Endothelial cell of umbilical vein (primary cell): ENCODE data around the gene ANAPC5. TPM values are rescaled to one million over a fixed set of nuclear protein-coding genes. Genes with fewer than 3 reads are reported as not detected.

ENCODE experiments used
- BruUV-seq: library from RNA; stranded (reverse); fragments of 400-500 nt; replicated peaks from 2 replicates; lab custom pipeline; 2021; lab: Mats Ljungman, UMichigan
- CTCF ChIA-PET: fragments of 300-600, 350-600 bp; sonication (Branson Sonifier 250); formaldehyde crosslinking; loops from one replicate; lab custom pipeline; 2021; ENCODE audit warnings: antibody characterized with exemption, inconsistent platforms; lab: Charles Lee
- POLR2A ChIA-PET: fragments of 300-600, 350-600 bp; sonication (Branson Sonifier 250); formaldehyde crosslinking; loops from one replicate; lab custom pipeline; 2021; ENCODE audit warnings: antibody characterized with exemption, inconsistent platforms; lab: Charles Lee
- DNase-seq: peaks from one replicate; pipeline ENCODE4 v3.0.0-alpha.2; 2011; ENCODE audit warnings: low read depth, low spot score
- FAIRE-seq: peaks from 2 replicates; lab custom pipeline; 2011; peaks lifted over from hg19 to GRCh38; lab: Jason Lieb, UNC
- H2AFZ ChIP-seq: 2 replicates; pipeline ENCODE4 v1.6.0; 2012; ENCODE audit warnings: low read depth, low read length, control low read depth, inconsistent platforms
- H3K27ac ChIP-seq: 2 replicates; pipeline ENCODE4 v1.5.1; 2011; ENCODE audit warnings: low read depth, mild to moderate bottlenecking, control low read depth, low read length, moderate library complexity; ENCODE audit not compliant: insufficient read depth
- H3K27me3 ChIP-seq, 2 experiments: 2 replicates each; pipeline versions ENCODE4 v1.6.0 to v1.6.1; 2011; ENCODE audit warnings: low read length in 2 of 2, mixed read lengths in 1 of 2; ENCODE audit not compliant: control insufficient read depth in 2 of 2, insufficient read depth in 2 of 2
- H3K36me3 ChIP-seq, 2 experiments: 2 replicates in 1 of 2; 3 replicates in 1 of 2; pipeline ENCODE4 v1.5.1; 2011; ENCODE audit warnings: low read length in 2 of 2, mild to moderate bottlenecking in 1 of 2, moderate library complexity in 1 of 2; ENCODE audit not compliant: control insufficient read depth in 2 of 2, insufficient read depth in 2 of 2; ENCODE audit errors: extremely low read depth in 1 of 2
- H3K4me1 ChIP-seq: 3 replicates; pipeline ENCODE4 v1.5.1; 2011; ENCODE audit warnings: mild to moderate bottlenecking, low read length; ENCODE audit not compliant: control insufficient read depth, insufficient read depth; ENCODE audit errors: extremely low read depth
- H3K4me2 ChIP-seq: 2 replicates; pipeline ENCODE4 v1.6.1; 2011; ENCODE audit warnings: low read length, control low read depth, mixed read lengths; ENCODE audit not compliant: insufficient read depth
- H3K4me3 ChIP-seq, 3 experiments: fragments of 200-600 bp in 1 of 3; sonication (generic), shearing (Covaris generic) in 1 of 3; replicated peaks in 1 of 3; 2 replicates each; pipeline ENCODE4 v1.5.1; 2011 to 2016; ENCODE audit warnings: control low read depth in 3 of 3, low read length in 3 of 3, mild to moderate bottlenecking in 2 of 3, inconsistent platforms in 1 of 3, low read depth in 1 of 3, moderate library complexity in 1 of 3; ENCODE audit not compliant: insufficient read depth in 1 of 3
- H3K79me2 ChIP-seq: 2 replicates; pipeline ENCODE4 v1.6.0; 2012; ENCODE audit warnings: low read length, inconsistent platforms; ENCODE audit not compliant: control insufficient read depth, insufficient read depth
- H3K9ac ChIP-seq: replicated peaks from 2 replicates; pipeline ENCODE3; 2011; ENCODE audit warnings: low read length, control low read depth; ENCODE audit not compliant: insufficient read depth; ENCODE audit errors: extremely low read depth
- H3K9me1 ChIP-seq: replicated peaks from 3 replicates; pipeline ENCODE4 v1.6.0; 2011; ENCODE audit warnings: mild to moderate bottlenecking, low read length; ENCODE audit not compliant: control insufficient read depth, insufficient read depth; ENCODE audit errors: extremely low read depth
- H3K9me3 ChIP-seq: replicated peaks from 2 replicates; pipeline ENCODE4 v1.5.1; 2012; ENCODE audit warnings: low read length, inconsistent platforms; ENCODE audit not compliant: control insufficient read depth, insufficient read depth
- H4K20me1 ChIP-seq: replicated peaks from 2 replicates; pipeline ENCODE3; 2011; ENCODE audit warnings: mild to moderate bottlenecking, low read length; ENCODE audit not compliant: control insufficient read depth, insufficient read depth; ENCODE audit errors: extremely low read depth
- FOS ChIP-seq: IDR thresholded peaks from 2 replicates; pipeline ENCODE4 v1.6.1; 2011; ENCODE audit warnings: mild to moderate bottlenecking, low read length, moderate library complexity, borderline replicate concordance; ENCODE audit not compliant: insufficient read depth
- GATA2 ChIP-seq: IDR thresholded peaks from 2 replicates; pipeline ENCODE4 v1.7.0; 2011; ENCODE audit warnings: low read depth, mild to moderate bottlenecking, moderate library complexity, mixed read lengths, low read length; ENCODE audit not compliant: insufficient read length, insufficient read depth
- MYC ChIP-seq: IDR thresholded peaks from one replicate; pipeline ENCODE4 v1.6.1; 2011; ENCODE audit warnings: mild to moderate bottlenecking, low read depth, low read length
- POLR2A ChIP-seq: IDR thresholded peaks from 2 replicates; pipeline ENCODE4 v1.6.1; 2012; ENCODE audit warnings: low read depth, mild to moderate bottlenecking, control low read depth, low read length
- POLR2AphosphoS5 ChIP-seq: IDR thresholded peaks from 2 replicates; pipeline ENCODE4 v1.6.1; 2012; ENCODE audit warnings: low read depth, mild to moderate bottlenecking, control low read depth, low read length, moderate library complexity; ENCODE audit not compliant: insufficient read depth
- dilution Hi-C: fragments of 300-500 bp; cut with MboI; formaldehyde crosslinking; loops from one replicate; pipeline ENCODE4 v1.15.0; 2019; ENCODE audit warnings: low sequenced_read_pairs; ENCODE audit not compliant: extremely low pct_ligation_motif_present
- intact Hi-C: fragments of 100-400 bp; cut with micrococcal nuclease; formaldehyde crosslinking; loops from one replicate; pipeline ENCODE4 v1.10.0; 2022
- polyA plus RNA-seq, 4 experiments: library from polyadenylated mRNA; depleted of rRNA in 3 of 4; stranded (reverse) in 3 of 4; unstranded in 1 of 4; fragments of >200 nt; gene quantifications; 2 replicates each; pipeline versions ENCODE4 v1.2.1 to v1.2.3, GENCODE V29; 2011 to 2012; ENCODE audit warnings: missing spikeins in 1 of 4
- total RNA-seq: library from RNA; stranded (reverse); gene quantifications from 2 replicates; pipeline ENCODE4 v1.2.3, GENCODE V29; 2021

Gene ANAPC5
- total and polyA plus RNA-seq, 2 donors (not counting 3 experiments of a cell fraction or from before 2014, with no cell fraction given), result 133 to 168 TPM

DNA sequence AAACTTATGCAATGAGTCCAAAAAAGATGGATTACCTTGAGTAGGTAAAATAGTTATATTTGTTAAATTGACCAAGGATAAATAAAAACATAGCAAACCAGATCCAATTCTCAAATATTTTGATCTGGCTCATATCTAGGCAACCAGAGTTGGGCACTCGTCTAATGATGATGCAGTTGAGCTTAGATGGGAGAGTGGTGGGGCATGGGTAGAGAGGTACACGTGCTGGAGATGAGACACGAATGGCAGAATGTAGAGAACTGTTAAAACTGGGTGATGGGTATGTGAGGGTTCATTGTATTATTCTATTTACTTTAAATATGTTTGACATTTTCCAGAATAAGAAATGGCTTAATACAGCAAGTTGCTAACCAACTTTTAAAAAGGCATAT, 40.1 kb upstream of the ANAPC5 start:
- POLR2A ChIA-PET, result interaction anchor here (1.3 kb wide), 1 partner anchor 8 kb away, joined by 5 read pairs; the partner anchor contains the start of gene RNF34
- H3K9me3 ChIP-seq, result no peaks in the 10 kb centered on the region
- no peak overlapping the region for H3K4me3 ChIP-seq
- dilution Hi-C loops (no loop called here), intact Hi-C loops (no loop called here)
- no peak overlapping the region for H3K4me2 ChIP-seq
- FAIRE-seq, result no peak
- H3K9ac ChIP-seq, result no peak overlapping the region
- TF ChIP-seq MYC (no peak), POLR2A (no peak), GATA2 (no peak)
- DNase-seq, result no peak
- no peak overlapping the region for H2AFZ ChIP-seq
- CTCF ChIA-PET, result interaction anchor here (0.8 to 2.1 kb wide), 2 partner anchors 8 to 28 kb away, joined by 3 to 7 read pairs; partner anchors contain the start of gene RNF34
- peaks cover 6% of the 10 kb centered on the region for H3K4me1 ChIP-seq
- H3K79me2 ChIP-seq, result no peaks in the 10 kb centered on the region
- H3K36me3 ChIP-seq, result no peaks in the 10 kb centered on the region
- no peaks in the 10 kb centered on the region for H3K9me1 ChIP-seq
- no TSS peak for BruUV-seq
- no peaks in the 10 kb centered on the region for H3K27me3 ChIP-seq
- H3K27ac ChIP-seq, result no peak overlapping the region
- H4K20me1 ChIP-seq, result no peaks in the 10 kb centered on the region

DNA sequence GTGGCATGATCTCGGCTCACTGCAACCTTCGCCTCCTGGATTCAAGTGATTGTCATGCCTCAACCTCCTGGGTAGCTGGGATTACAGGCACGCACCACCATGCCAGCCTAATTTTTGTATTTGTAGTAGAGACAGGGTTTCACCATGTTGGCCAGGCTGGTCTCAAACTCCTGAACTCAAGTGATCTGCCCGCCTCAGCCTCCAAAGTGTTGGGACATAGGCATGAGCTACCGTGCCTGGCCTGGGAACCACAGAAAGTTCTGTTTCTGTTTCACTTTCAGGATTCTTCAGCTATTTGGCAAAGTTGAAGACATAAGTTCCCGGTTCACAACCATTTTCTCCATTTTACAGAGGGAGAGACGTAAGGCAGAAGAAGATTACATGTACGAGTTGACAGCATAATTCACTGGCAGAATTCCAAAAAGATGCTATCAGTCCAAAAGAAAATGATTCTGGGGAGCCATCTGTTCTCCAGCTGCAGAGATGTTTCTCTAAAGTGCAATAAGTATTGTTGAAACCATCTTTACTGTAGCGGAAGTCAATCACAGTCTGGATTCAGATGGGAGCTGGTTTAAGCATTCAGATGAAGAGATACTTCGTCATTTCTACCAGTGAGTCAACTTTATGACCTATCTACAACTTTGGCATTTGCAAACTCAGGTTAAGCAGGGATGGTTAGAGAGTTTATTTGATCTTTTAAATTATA, 39.6 kb upstream of the ANAPC5 start:
- Histone ChIP-seq H4K20me1 (no peaks in the 10 kb centered on the region), H3K4me1 (peaks cover 6% of the 10 kb centered on the region), H3K27ac (no peak overlapping the region), H3K4me3 (no peak overlapping the region), H3K79me2 (no peaks in the 10 kb centered on the region), H3K27me3 (no peaks in the 10 kb centered on the region), H3K9me3 (no peaks in the 10 kb centered on the region), H2AFZ (no peak overlapping the region), H3K9ac (no peak overlapping the region), H3K36me3 (no peaks in the 10 kb centered on the region), H3K4me2 (no peak overlapping the region), H3K9me1 (no peaks in the 10 kb centered on the region)
- FAIRE-seq, result no peak
- DNase-seq, result no peak
- dilution Hi-C loops, result no loop called here
- intact Hi-C loops, result no loop called here
- TF ChIP-seq POLR2AphosphoS5, result no peak
- TF ChIP-seq MYC, result no peak
- TF ChIP-seq GATA2, result no peak
- TF ChIP-seq FOS, result no peak
- TF ChIP-seq POLR2A, result no peak
- ChIA-PET CTCF (interaction anchor here (0.8 to 2.1 kb wide), 2 partner anchors 8 to 28 kb away, joined by 3 to 7 read pairs; partner anchors contain the start of gene RNF34), POLR2A (interaction anchor here (1.3 kb wide), 1 partner anchor 9 kb away, joined by 5 read pairs; the partner anchor contains the start of gene RNF34)
- no TSS peak for BruUV-seq
